Large intestine (tissue), 3 donors: ENCODE results near the gene ELOVL5. TPM values are rescaled to one million over a fixed set of nuclear protein-coding genes. Genes with fewer than 3 reads are reported as not detected.

ENCODE experiments used
- DNase-seq, 2 donors: peaks; one replicate each; pipeline versions ENCODE4 v3.0.0 to v3.0.0-alpha.2; 2013
- H3K27ac ChIP-seq: one replicate; pipeline ENCODE4 v1.5.1; 2013; ENCODE audit warnings: low read length
- H3K27me3 ChIP-seq: 2 replicates; pipeline ENCODE4 v1.6.1; 2013; ENCODE audit warnings: low read length; ENCODE audit not compliant: control insufficient read depth, insufficient read depth
- H3K36me3 ChIP-seq: 2 replicates; pipeline ENCODE4 v1.6.1; 2013; ENCODE audit warnings: low read length; ENCODE audit not compliant: control insufficient read depth, insufficient read depth
- H3K4me1 ChIP-seq: one replicate; pipeline ENCODE4 v1.6.1; 2013; ENCODE audit warnings: low read length; ENCODE audit not compliant: control insufficient read depth, insufficient read depth
- H3K4me3 ChIP-seq: one replicate; pipeline ENCODE4 v1.5.1; 2013; ENCODE audit warnings: low read length
- H3K9me3 ChIP-seq: one replicate; pipeline ENCODE4 v1.6.1; 2013; ENCODE audit warnings: mild to moderate bottlenecking, low read depth, low read length, moderate library complexity; ENCODE audit not compliant: control insufficient read depth
- WGBS: methylation state at CpG from one replicate; pipeline ENCODE4 v1.1.5; 2013; ENCODE audit warnings: low lambda C conversion rate; ENCODE audit not compliant: insufficient coverage; 5-methylcytosine and 5-hydroxymethylcytosine counted together
- polyA plus RNA-seq: library from polyadenylated mRNA; unstranded; fragments of 120-200 nt; gene quantifications from one replicate; pipeline ENCODE4 v1.2.1, GENCODE V29; 2013

The ELOVL5 gene
- polyA plus RNA-seq, 1 donor: 40.1 TPM

GRCh38 chr6:53244399-53244931 lies 104.3 kb downstream of the ELOVL5 start:
- Histone ChIP-seq H3K36me3 (no peaks in the 10 kb centered on the region), H3K4me1 (peaks cover 14% of the 10 kb centered on the region), H3K9me3 (no peaks in the 10 kb centered on the region), H3K27ac (no peak overlapping the region), H3K27me3 (no peaks in the 10 kb centered on the region), H3K4me3 (no peak overlapping the region)
- DNase-seq: no peak
- no CpG with 5 or more reads among the region's 4 CpGs for WGBS

- no peak for DNase-seq
- Histone ChIP-seq H3K4me3 (no peak overlapping the region), H3K27ac (no peak overlapping the region), H3K36me3 (no peaks in the 10 kb centered on the region), H3K4me1 (peaks cover 8% of the 10 kb centered on the region), H3K9me3 (no peaks in the 10 kb centered on the region), H3K27me3 (no peaks in the 10 kb centered on the region)
- WGBS: no CpG with 5 or more reads among the region's 4 CpGs
Measured at GRCh38 chr6:53241938-53242337, 106.8 kb downstream of the ELOVL5 start.

GRCh38 chr6:53240761-53241160 lies 108.0 kb downstream of the ELOVL5 start:
- Histone ChIP-seq H3K27me3 (no peaks in the 10 kb centered on the region), H3K27ac (no peak overlapping the region), H3K9me3 (no peaks in the 10 kb centered on the region), H3K4me1 (no peaks in the 10 kb centered on the region), H3K4me3 (no peak overlapping the region), H3K36me3 (no peaks in the 10 kb centered on the region)
- no CpG with 5 or more reads among the region's 2 CpGs for WGBS
- DNase-seq: no peak

- no peaks in the 10 kb centered on the region for H3K9me3 ChIP-seq
- DNase-seq: no peak
Measured at GRCh38 chr6:53240139-53240538, 108.6 kb downstream of the ELOVL5 start.

GRCh38 chr6:53239526-53239925 lies 109.2 kb downstream of the ELOVL5 start:
- no peak for DNase-seq
- WGBS: 100% methylated on average over 1 of the region's 3 CpGs

More at GRCh38 chr6:53240139-53240538, 108.6 kb downstream of the ELOVL5 start:
- no CpG with 5 or more reads among the region's 3 CpGs for WGBS
- no peak overlapping the region for H3K4me3 ChIP-seq
- no peaks in the 10 kb centered on the region for H3K27me3 ChIP-seq
- no peaks in the 10 kb centered on the region for H3K36me3 ChIP-seq
- H3K27ac ChIP-seq: no peak overlapping the region
- no peaks in the 10 kb centered on the region for H3K4me1 ChIP-seq

DNA sequence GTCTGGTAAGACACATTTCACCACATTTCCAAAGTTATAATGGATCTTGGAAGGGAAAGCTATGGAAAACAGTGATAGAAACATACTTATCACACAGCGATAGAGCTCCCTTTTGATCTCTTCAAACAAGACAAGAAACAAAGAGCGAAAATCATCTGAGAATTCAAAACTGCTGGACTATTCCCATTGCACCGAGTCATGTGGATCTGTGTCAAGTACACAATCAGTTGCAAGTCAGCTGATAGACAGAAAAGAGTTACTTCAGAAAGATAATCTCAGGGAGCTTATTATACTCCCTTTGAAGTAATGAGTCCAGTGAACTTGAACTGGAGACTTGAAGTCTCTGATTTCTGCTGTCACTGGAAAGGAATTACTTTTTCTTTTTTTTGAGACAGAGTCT lies 110.4 kb downstream of the ELOVL5 start:
- no peak overlapping the region for H3K4me3 ChIP-seq
- no peaks in the 10 kb centered on the region for H3K27me3 ChIP-seq
- no CpG with 5 or more reads among the region's 3 CpGs for WGBS
- no peaks in the 10 kb centered on the region for H3K4me1 ChIP-seq
- no peak overlapping the region for H3K27ac ChIP-seq
- peak; percentile 38 to 62 for DNase-seq
- no peaks in the 10 kb centered on the region for H3K9me3 ChIP-seq
- H3K36me3 ChIP-seq: no peaks in the 10 kb centered on the region

More at GRCh38 chr6:53239526-53239925, 109.2 kb downstream of the ELOVL5 start:
- Histone ChIP-seq H3K36me3 (no peaks in the 10 kb centered on the region), H3K9me3 (no peaks in the 10 kb centered on the region), H3K27me3 (no peaks in the 10 kb centered on the region), H3K4me3 (no peak overlapping the region), H3K27ac (no peak overlapping the region), H3K4me1 (no peaks in the 10 kb centered on the region)

- no peaks in the 10 kb centered on the region for H3K36me3 ChIP-seq
- H3K27me3 ChIP-seq: no peaks in the 10 kb centered on the region
- no peak for DNase-seq
- H3K9me3 ChIP-seq: no peaks in the 10 kb centered on the region
- no peak overlapping the region for H3K4me3 ChIP-seq
- WGBS: no CpG with 5 or more reads among the region's 3 CpGs
- H3K27ac ChIP-seq: no peak overlapping the region
- no peaks in the 10 kb centered on the region for H3K4me1 ChIP-seq
Measured at GRCh38 chr6:53236241-53236640, 112.5 kb downstream of the ELOVL5 start.

- no peak for DNase-seq
- 92% methylated on average over 4 of the region's 5 CpGs for WGBS
Measured at GRCh38 chr6:53235508-53235907, 113.2 kb downstream of the ELOVL5 start.

GRCh38 chr6:53233309-53233708 lies 115.4 kb downstream of the ELOVL5 start:
- H3K27ac ChIP-seq: no peak overlapping the region
- no peaks in the 10 kb centered on the region for H3K4me1 ChIP-seq
- H3K4me3 ChIP-seq: no peak overlapping the region
- no peaks in the 10 kb centered on the region for H3K36me3 ChIP-seq
- H3K9me3 ChIP-seq: no peaks in the 10 kb centered on the region
- H3K27me3 ChIP-seq: no peaks in the 10 kb centered on the region
- WGBS: 71% methylated on average over 1 of the region's 4 CpGs
- no peak for DNase-seq

More at GRCh38 chr6:53235508-53235907, 113.2 kb downstream of the ELOVL5 start:
- no peaks in the 10 kb centered on the region for H3K36me3 ChIP-seq
- H3K9me3 ChIP-seq: no peaks in the 10 kb centered on the region
- no peaks in the 10 kb centered on the region for H3K4me1 ChIP-seq
- no peak overlapping the region for H3K27ac ChIP-seq
- no peaks in the 10 kb centered on the region for H3K27me3 ChIP-seq
- no peak overlapping the region for H3K4me3 ChIP-seq

GRCh38 chr6:53230775-53231467 lies 117.8 kb downstream of the ELOVL5 start:
- no CpG with 5 or more reads among the region's 10 CpGs for WGBS

DNA sequence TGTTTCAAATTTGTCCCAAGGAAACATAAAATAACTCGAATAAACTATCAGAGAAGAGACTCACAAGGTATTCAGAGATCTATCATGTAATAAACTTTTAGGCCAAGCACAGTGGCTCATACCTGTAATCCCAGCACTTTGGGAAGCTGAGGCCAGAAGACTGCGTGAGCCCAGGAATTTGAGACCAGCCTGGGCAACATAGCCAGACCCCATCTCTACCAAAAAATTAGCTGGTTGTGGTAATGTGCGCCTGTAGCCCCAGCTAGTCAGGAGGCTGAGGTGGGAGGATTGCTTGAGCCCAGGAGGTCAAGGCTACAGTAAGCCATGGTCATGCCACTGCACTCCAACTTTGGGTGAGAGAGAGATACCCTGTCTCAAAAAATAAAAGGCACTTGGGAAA lies 120.9 kb downstream of the ELOVL5 start:
- 83% methylated on average over 1 of the region's 3 CpGs for WGBS
- no peaks in the 10 kb centered on the region for H3K27me3 ChIP-seq
- no peak overlapping the region for H3K27ac ChIP-seq
- H3K4me3 ChIP-seq: no peak overlapping the region
- no peaks in the 10 kb centered on the region for H3K36me3 ChIP-seq
- H3K4me1 ChIP-seq: no peaks in the 10 kb centered on the region
- no peak for DNase-seq
- H3K9me3 ChIP-seq: no peaks in the 10 kb centered on the region

More at GRCh38 chr6:53230775-53231467, 117.8 kb downstream of the ELOVL5 start:
- Histone ChIP-seq H3K4me3 (no peak overlapping the region), H3K9me3 (no peaks in the 10 kb centered on the region), H3K27me3 (no peaks in the 10 kb centered on the region), H3K36me3 (no peaks in the 10 kb centered on the region), H3K27ac (no peak overlapping the region), H3K4me1 (no peaks in the 10 kb centered on the region)
- no peak for DNase-seq
